Stimulated activated CD4-positive, alpha-beta T cell treated with anti-CD3 and anti-CD28 coated beads, TNF-alpha, amount 100 ng/mL, for 24 hours (primary cell): ENCODE results near the gene CHCHD10.

ENCODE experiments used
- DNase-seq, 3 experiments: peaks; one replicate each; pipeline ENCODE4 v3.0.0-alpha.2; 2020; ENCODE audit warnings: low read depth in 3 of 3

The CHCHD10 gene

DNA sequence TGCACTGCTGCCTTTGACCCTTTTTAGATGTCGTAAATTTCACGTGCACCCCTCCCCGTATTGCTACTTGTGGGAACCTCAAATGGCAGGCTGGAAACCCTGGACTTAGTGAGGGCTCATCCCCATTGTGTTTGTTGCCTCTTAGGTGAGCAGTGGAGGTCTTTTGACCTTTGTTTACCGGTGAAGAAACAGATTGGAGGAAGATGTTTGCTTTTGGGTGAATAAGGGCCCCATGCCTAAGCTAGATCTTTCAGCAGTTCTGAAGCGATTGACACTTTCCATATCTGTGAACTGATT lies 19.8 kb upstream of the CHCHD10 start:
- no peak for DNase-seq

DNA sequence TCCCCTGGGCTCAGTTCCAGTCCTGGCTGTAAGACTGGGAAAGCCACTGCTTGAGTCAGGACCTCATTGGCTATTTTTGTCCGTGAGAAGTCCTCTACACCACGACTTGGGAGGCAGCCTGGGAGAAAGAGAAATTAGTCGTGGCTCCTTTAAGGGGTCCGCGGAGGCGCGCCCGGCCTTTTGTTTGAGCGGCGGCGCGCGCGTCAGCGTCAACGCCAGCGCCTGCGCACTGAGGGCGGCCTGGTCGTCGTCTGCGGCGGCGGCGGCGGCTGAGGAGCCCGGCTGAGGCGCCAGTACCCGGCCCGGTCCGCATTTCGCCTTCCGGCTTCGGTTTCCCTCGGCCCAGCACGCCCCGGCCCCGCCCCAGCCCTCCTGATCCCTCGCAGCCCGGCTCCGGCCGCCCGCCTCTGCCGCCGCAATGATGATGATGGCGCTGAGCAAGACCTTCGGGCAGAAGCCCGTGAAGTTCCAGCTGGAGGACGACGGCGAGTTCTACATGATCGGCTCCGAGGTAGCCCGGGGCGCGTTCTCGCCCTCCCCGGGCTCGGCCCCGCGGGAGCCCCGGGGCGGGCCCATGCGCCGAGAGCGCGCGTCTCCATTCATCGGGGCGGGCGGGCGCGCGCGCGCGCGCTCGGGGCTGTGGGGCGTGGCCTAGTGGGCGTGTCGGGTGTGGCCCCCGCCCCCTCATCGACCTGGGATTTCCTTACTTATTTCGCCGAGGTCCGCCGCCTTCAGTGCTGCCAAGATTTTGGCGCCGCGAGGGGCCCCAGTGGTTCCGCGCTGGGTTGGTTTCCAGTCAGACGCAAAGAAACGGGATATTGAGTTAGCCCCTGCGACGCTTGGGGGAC lies 19.2 kb upstream of the CHCHD10 start, which contains the start of gene SMARCB1:
Gene SMARCB1 (plus strand): TSS at position 215 of the 848 bp plus-strand sequence. CDS start 204 bp downstream, at position 419.
- DNase-seq: peak; percentile 81 to 88 (median 84)

DNA sequence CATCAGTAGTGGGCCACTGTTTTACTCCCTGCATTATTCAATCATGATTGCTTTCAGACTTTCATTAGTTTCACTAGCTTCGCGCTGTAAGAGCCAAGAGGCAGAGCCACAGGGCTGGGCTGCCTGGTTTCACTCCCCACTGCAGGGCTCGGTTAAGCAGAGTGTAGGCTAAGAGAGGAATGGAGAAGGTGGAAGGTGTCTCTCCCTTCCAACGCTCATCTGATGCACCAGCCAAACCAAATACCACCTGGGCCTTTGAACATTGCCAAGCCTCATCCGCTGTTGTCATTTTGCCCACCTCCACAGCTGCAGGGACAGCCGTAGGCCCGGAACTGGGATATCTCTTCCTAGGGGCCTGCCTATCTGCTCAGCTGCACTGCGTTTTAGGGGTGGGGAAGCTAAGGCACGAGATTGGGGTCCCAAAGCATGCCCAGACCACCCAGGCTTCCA lies 18.5 kb upstream of the CHCHD10 start:
- DNase-seq: no peak

DNA sequence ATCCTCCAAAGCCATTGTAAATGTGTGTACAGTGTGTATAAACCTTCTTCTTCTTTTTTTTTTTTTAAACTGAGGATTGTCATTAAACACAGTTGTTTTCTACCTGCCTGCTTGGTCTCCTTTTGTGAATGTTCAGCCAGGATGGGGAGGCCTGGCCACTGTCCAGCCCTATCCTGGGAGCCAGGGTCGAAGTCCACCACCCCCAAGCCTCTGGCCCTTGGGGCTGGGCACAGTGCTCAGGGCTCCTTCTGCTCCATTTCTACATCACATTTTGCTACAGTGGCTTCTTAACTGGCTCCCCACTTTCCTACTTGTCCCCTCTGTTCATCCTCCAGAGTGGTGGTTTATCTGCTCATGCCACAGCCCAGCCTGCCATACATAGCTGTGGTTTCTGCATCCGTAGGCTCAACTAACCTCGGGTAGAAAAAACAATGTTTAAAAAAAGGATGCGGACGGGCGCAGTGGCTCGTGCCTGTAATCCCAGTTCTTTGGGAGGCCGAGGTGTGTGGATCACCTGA lies 16.5 kb upstream of the CHCHD10 start:
- DNase-seq: no peak

DNA sequence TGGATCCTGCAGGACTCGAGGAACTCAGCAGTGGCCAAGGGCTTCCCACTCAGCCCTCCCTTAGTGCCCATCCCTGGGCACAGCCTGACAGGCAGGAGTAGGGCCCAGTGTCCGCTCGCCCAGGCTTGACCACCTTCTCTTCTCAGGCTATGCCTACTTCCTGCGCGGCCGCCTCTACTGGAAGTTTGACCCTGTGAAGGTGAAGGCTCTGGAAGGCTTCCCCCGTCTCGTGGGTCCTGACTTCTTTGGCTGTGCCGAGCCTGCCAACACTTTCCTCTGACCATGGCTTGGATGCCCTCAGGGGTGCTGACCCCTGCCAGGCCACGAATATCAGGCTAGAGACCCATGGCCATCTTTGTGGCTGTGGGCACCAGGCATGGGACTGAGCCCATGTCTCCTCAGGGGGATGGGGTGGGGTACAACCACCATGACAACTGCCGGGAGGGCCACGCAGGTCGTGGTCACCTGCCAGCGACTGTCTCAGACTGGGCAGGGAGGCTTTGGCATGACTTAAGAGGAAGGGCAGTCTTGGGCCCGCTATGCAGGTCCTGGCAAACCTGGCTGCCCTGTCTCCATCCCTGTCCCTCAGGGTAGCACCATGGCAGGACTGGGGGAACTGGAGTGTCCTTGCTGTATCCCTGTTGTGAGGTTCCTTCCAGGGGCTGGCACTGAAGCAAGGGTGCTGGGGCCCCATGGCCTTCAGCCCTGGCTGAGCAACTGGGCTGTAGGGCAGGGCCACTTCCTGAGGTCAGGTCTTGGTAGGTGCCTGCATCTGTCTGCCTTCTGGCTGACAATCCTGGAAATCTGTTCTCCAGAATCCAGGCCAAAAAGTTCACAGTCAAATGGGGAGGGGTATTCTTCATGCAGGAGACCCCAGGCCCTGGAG lies 15.7 kb upstream of the CHCHD10 start:
- DNase-seq: no peak

DNA sequence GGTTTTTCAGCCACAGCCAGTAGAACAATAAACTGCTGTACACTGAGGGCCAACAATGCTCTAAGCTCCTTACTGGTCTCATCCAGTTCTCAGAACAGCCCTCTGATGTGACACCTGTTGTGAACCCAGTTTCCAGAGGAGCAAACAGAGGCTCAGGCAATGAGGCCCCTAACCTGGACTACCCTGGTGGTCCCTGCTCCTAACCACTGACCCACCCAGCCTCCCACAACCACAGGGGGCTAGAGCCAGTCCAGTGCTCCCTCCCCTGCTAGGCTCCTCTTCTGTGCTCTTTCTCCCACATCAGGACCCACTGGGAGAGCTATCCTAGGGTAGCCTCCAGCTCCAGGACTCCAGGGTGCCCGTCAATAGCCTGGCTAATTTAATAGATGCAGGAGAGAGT lies 14.9 kb upstream of the CHCHD10 start:
- no peak for DNase-seq

DNA sequence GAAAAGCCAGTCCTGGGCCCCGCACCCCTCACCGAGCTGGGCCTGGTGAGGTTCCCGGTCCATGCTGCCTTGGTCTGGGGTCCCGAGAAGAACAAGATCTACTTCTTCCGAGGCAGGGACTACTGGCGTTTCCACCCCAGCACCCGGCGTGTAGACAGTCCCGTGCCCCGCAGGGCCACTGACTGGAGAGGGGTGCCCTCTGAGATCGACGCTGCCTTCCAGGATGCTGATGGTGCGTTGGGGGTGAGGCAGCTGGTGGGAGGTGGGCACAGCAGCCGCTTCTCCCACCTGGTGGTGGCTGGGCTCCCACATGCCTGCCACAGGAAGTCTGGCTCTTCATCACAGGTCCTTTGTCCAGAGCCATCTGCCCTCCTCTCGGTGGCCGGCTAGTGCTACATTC lies 14.5 kb upstream of the CHCHD10 start:
- no peak for DNase-seq

DNA sequence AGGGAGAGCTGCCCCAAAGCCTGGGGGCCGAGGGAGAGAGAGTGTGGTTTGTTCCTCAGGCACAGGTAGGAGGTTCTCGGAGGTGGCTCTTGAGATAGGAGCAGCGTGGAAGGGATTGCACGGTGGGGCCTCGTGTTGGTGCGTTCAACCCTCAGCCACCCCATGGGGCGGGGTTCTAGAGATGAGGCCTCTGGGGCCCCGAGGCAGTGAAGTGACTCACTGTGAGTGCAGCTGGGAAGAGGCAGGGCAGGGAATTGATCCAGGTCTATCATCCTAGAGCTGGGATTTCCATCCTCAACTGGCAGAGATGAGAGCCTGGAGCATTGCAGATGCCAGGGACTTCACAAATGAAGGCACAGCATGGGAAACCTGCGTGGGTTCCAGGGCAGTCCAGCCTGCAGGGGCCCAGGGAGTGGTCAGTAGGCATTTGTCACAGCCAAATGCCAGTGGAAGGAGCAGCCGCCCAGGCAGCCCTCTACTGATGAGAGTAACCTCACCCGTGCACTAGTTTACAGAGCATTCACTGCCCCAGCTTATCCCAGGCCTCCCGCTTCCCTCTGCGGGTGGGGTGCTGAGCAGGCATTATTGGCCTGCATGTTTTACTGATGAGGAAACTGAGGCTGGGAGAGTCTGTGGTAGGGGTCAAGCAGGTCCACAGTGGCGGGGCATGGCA lies 13.9 kb upstream of the CHCHD10 start:
- no peak for DNase-seq

DNA sequence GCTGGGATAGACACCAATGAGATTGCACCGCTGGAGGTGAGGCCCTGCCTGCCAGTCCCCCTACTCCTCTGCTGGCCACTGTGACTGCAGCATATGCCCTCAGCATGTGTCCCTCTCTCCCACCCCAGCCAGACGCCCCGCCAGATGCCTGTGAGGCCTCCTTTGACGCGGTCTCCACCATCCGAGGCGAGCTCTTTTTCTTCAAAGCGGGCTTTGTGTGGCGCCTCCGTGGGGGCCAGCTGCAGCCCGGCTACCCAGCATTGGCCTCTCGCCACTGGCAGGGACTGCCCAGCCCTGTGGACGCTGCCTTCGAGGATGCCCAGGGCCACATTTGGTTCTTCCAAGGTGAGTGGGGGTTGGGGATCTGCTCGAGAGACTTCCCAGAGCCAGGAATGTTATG lies 13.3 kb upstream of the CHCHD10 start:
- DNase-seq: no peak

DNA sequence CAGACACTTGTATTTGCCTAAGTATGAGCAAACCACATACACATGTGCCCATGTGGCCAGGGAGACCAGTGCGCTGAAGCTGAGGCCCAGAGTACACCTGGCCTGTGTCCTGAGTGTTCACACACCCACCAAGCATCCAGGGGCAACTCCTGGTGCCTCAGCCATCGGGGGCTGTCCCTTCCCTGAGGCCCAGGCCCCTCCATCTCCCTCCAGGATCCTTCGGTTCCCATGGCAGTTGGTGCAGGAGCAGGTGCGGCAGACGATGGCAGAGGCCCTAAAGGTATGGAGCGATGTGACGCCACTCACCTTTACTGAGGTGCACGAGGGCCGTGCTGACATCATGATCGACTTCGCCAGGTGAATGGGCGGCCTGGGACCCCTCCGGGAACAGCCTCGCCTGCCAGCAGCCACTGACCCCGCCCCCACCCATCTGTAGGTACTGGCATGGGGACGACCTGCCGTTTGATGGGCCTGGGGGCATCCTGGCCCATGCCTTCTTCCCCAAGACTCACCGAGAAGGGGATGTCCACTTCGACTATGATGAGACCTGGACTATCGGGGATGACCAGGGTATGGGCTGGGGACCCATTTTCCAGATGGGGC lies 12.5 kb upstream of the CHCHD10 start:
- DNase-seq: no peak

DNA sequence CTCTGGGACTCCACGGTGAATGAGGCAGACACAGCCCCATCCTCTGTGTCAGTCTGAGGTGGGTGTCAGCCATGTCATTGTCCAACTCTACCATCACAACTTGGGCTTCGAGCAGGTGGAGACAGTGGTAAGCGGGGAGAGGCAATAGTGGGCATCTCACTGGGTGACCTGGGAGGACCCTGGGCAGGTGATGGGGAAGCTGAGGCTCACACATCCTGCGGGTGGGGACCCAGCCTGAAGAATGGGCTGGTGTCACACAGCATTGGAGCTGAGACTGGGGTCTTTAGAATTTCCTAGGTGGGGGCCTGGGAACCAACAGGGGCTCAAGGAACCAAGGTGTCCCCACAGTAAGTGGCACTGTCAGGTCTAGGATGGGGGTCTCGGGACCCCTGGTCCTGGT lies 12.0 kb upstream of the CHCHD10 start:
- DNase-seq: no peak

DNA sequence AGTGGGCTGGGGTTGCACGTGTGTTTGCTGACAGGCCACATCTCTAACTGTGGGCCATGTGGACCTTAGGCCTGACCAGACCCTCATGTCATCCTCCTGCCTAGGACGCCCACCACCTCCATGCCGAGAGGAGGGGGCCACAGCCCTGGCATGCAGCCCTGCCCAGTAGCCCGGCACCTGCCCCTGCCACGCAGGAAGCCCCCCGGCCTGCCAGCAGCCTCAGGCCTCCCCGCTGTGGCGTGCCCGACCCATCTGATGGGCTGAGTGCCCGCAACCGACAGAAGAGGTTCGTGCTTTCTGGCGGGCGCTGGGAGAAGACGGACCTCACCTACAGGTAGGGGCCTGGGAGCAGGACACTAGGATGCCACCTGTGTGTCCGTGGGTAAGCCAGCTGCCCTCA lies 11.3 kb upstream of the CHCHD10 start:
- no peak for DNase-seq

DNA sequence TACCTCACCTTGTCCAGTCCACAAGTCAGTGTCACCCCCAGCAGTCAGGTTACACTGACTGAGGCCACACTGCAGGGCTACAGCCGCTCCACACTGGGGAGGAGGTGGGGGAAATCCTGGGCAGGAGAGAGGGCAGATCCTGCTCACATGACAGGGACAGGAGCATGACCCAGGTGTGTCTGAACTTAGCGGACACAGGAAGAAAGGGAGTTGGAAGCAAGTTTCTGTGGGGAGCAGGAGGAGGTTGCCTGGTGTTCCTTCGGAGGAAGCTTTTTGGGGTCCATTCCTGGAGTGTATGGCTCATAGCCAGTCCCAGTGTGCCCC lies 10.8 kb upstream of the CHCHD10 start:
- no peak for DNase-seq

DNA sequence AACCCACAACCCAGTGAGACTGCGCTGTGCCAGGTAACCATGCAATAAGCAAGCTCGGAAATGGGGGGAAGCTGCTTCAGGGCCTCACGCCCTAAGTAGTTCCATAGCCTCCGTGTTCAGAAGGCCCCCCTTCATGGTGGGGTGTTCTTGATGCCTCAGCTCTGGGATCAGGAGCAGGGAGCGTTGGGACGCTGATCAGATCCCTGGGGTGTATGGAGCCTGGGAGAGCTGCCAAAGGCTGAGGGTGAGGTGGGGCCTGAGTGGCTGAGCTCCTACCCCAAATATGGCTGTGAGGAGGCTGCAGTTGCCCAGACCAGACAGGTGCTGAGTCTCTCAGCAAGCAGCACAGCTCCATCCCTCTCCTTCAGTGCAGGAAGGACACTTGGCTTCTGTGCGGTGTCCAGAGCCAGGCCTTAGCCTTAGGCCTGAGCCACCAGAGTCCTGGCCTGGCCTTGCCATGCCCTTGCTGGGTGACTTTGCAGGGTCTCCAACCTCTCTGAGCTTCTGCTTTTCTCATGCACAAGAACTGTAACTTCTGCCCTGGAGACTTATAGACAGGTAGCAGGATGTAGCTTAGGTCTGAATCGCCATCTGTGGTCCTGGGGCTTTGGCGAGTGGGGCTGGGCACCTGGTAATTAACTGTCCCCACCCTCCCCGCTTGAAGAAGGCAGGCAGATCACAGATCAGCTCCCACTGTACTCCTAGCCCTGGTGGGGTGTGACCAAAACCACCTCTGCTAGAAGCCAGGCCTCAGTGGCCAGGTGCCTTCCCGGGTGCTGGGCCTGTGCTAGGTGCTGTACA lies 10.2 kb upstream of the CHCHD10 start:
- no peak for DNase-seq

DNA sequence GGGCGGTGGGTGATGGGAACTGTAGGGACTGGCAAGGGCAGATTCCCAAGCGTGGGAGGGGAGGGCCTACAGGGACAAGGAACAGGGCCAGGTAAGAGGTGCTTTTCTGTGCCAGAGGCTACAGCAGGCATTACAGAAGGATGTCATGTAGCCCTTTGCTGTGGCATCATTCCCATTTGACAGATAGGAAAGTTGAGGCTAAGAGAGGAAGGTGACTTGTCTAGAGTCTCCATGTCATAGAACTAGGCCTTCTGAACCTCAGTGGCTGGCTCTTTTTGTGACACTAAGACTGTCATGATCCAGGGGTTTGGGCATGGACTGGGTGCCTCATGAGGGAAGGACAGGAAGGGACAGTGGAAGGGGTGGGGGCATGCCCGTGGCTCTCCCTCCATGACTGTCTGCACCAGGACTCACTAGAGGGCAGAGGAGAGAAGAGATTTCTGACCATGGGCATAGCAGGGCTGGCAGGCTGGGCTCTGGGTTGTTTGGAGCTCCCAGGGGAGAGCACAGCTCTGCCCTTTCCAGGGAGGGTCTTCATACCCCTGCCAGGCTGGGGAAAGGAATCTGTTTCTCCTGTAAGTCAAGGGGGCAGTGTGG lies 8.1 kb upstream of the CHCHD10 start:
- no peak for DNase-seq

DNA sequence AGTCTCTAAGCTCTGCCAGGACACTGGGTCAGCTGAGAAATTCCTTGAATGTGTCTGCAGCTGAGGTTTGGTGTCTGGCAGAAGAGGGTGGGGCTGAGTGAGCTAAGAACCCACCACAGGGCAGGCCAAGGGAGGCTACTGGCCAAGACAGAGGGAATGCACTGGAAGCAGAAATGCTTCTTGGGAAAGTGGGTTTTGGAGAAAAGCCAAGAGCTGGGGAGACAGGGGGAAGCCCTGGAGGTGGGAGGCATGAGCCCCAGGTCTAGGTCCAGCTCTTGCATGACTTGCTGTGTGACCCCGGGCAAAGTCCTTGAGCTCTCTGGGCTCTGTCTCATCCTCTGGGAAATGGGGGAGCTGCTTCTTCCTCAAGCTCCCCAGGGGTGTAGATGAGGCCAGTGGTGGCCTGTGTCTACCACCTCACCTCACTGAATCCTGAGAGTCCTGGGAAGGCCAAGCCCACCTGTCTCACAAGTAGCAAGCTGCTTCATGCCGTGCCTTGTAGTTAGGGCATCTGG lies 7.2 kb upstream of the CHCHD10 start:
- no peak for DNase-seq

DNA sequence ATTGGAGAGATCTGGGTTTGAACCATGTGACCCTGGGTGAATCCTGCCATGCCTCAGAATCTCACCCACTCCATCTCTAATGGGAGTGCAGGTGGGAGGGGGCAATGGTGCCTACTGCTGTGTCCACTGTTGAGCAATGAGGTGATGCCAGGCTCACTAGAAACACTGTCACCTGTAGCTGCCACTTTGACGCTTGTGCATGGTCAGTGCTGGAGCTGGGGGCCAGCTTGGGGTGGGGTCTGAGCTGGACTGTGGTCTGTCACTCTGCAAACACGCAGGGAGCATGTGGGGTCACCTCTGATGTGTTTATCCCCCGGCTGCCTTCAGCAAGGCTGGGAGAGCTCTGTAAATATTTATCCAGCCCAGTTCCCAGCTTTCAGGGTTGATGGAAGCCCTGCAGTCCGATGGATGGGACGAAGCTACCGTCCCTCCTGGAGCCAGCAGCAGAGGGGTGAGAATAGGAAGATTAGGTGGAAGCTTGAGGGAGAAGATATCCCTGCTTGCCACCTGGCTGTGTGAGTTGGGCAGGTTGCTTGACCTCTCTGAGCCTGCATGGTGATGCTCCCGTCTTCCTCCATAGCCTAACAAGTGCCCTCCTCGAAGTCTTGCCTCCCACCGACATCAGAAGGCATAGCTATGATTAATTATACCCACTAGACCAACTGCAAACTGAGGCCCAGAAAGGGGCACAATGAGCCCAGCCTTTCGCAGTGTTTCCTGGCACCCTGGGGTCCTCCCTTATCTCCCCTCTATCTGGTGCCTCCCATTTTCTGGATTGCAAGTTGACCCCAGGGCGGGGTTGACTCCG lies 6.5 kb upstream of the CHCHD10 start:
- no peak for DNase-seq

DNA sequence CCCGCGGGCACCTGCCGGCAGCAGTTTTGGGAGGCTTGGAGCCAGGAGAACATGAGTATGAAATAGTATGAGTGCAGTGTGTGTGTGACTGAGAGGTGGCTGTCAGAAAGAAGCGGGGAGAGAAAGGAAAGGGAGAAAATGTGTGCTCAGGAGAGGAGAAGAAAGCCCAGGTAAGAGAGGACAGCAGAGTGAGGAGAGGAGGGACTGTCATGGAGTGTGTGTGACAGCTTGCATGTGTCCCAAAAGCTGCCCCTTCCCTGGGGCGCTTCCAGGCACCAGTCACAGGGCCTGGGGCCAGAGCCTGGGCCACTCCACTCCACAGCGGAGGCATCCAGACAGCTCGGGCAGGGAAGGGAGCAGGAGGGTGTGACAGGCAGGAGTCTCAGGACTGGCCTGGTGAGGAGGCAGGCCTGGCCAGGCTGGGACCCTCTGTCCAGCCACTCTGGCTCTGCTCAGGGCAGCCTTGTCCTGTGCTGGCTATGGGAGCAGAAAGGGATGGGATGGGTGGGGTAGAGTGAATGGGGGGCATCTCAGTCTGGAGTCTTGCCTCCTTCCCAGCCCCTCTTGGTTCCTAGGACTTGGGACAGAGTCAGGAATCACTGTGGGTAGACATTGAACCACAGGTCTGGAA lies 5.8 kb upstream of the CHCHD10 start:
- DNase-seq: no peak
